ENCODE data around the gene TFAP2E. TPM values are rescaled to one million over a fixed set of nuclear protein-coding genes. Genes with fewer than 3 reads are reported as not detected.

TFAP2E gene
- total RNA-seq, 1 donor from 2014 or later = 0.41 TPM

GRCh38 chr1:35530168-35530567 lies 42.9 kb upstream of the TFAP2E start:
- TF ChIP-seq EZH2 (IDR thresholded peaks at IDR 0.05; ENCODE audit: insufficient read depth, low read length) (no peak), CTCF (IDR thresholded peaks at IDR 0.05; ENCODE audit: insufficient read depth, low read depth, low read length) (no peak)
- Mint-ChIP-seq H3K4me3 (ENCODE audit: unreplicated experiment) (no peak overlapping the region), H3K9me3 (ENCODE audit: unreplicated experiment) (peaks cover 33% of the 10 kb centered on the region), H3K27me3 (ENCODE audit: low read depth, unreplicated experiment) (no peaks in the 10 kb centered on the region), H3K36me3 (ENCODE audit: low read depth, unreplicated experiment) (peaks cover 37% of the 10 kb centered on the region), H3K4me1 (ENCODE audit: low read depth, unreplicated experiment) (peaks cover under 1% of the 10 kb centered on the region), H3K27ac (ENCODE audit: unreplicated experiment) (no peak overlapping the region)
- H3K4me3 ChIP-seq (ENCODE audit: insufficient read depth, low read depth, low read length) = no peak overlapping the region
- H2AFZ ChIP-seq (ENCODE audit: low read depth, low read length) = no peak overlapping the region
- DNase-seq (ENCODE audit: low read depth) = no peak
- H3K27me3 ChIP-seq (ENCODE audit: insufficient read depth, low read length) = no peaks in the 10 kb centered on the region
- H3K79me2 ChIP-seq (ENCODE audit: insufficient read depth, low read length) = peaks cover 9% of the 10 kb centered on the region
- H3K9ac ChIP-seq (ENCODE audit: low read length) = no peak overlapping the region
- peaks cover 3% of the 10 kb centered on the region for H3K36me3 ChIP-seq (ENCODE audit: insufficient read depth, low read length)
- H4K20me1 ChIP-seq (ENCODE audit: insufficient read depth, low read length) = peaks cover 13% of the 10 kb centered on the region
- H3K4me2 ChIP-seq (ENCODE audit: low read length) = no peak overlapping the region
- H3K27ac ChIP-seq (ENCODE audit: low read depth, low read length) = no peak overlapping the region
- no peak for FAIRE-seq
- H3K9me3 ChIP-seq (ENCODE audit: insufficient read depth, low read depth, low read length) = no peaks in the 10 kb centered on the region
- no peaks in the 10 kb centered on the region for H3K4me1 ChIP-seq (ENCODE audit: insufficient read depth, low read length)

- H3K36me3 Mint-ChIP-seq (ENCODE audit: low read depth, unreplicated experiment) = peaks cover 34% of the 10 kb centered on the region
- Histone ChIP-seq H3K9me3 (ENCODE audit: insufficient read depth, low read depth, low read length) (no peaks in the 10 kb centered on the region), H4K20me1 (ENCODE audit: insufficient read depth, low read length) (peaks cover 16% of the 10 kb centered on the region), H3K79me2 (ENCODE audit: insufficient read depth, low read length) (peaks cover 13% of the 10 kb centered on the region), H3K27me3 (ENCODE audit: insufficient read depth, low read length) (no peaks in the 10 kb centered on the region), H2AFZ (ENCODE audit: low read depth, low read length) (no peak overlapping the region), H3K27ac (ENCODE audit: low read depth, low read length) (no peak overlapping the region), H3K9ac (ENCODE audit: low read length) (no peak overlapping the region), H3K4me3 (ENCODE audit: insufficient read depth, low read depth, low read length) (no peak overlapping the region), H3K4me2 (ENCODE audit: low read length) (no peak overlapping the region), H3K36me3 (ENCODE audit: insufficient read depth, low read length) (peaks cover 3% of the 10 kb centered on the region), H3K4me1 (ENCODE audit: insufficient read depth, low read length) (no peaks in the 10 kb centered on the region)
- H3K4me3 Mint-ChIP-seq (ENCODE audit: unreplicated experiment) = no peak overlapping the region
- no peaks in the 10 kb centered on the region for H3K27me3 Mint-ChIP-seq (ENCODE audit: low read depth, unreplicated experiment)
- TF ChIP-seq EZH2 (IDR thresholded peaks at IDR 0.05; ENCODE audit: insufficient read depth, low read length) (no peak), CTCF (IDR thresholded peaks at IDR 0.05; ENCODE audit: insufficient read depth, low read depth, low read length) (no peak)
- no peak for DNase-seq (ENCODE audit: low read depth)
- no peak for FAIRE-seq
- peaks cover 28% of the 10 kb centered on the region for H3K9me3 Mint-ChIP-seq (ENCODE audit: unreplicated experiment)
- no peak overlapping the region for H3K27ac Mint-ChIP-seq (ENCODE audit: unreplicated experiment)
- peaks cover 3% of the 10 kb centered on the region for H3K4me1 Mint-ChIP-seq (ENCODE audit: low read depth, unreplicated experiment)
Measured at GRCh38 chr1:35530946-35531345, 42.2 kb upstream of the TFAP2E start.

GRCh38 chr1:35531368-35531767 lies 41.7 kb upstream of the TFAP2E start:
- Histone ChIP-seq H3K4me3 (ENCODE audit: insufficient read depth, low read depth, low read length) (no peak overlapping the region), H4K20me1 (ENCODE audit: insufficient read depth, low read length) (peaks cover 20% of the 10 kb centered on the region), H3K27me3 (ENCODE audit: insufficient read depth, low read length) (no peaks in the 10 kb centered on the region), H2AFZ (ENCODE audit: low read depth, low read length) (no peak overlapping the region), H3K9ac (ENCODE audit: low read length) (no peak overlapping the region), H3K9me3 (ENCODE audit: insufficient read depth, low read depth, low read length) (no peaks in the 10 kb centered on the region), H3K4me2 (ENCODE audit: low read length) (no peak overlapping the region), H3K4me1 (ENCODE audit: insufficient read depth, low read length) (no peaks in the 10 kb centered on the region), H3K36me3 (ENCODE audit: insufficient read depth, low read length) (peaks cover 3% of the 10 kb centered on the region), H3K27ac (ENCODE audit: low read depth, low read length) (no peak overlapping the region), H3K79me2 (ENCODE audit: insufficient read depth, low read length) (peaks cover 17% of the 10 kb centered on the region)
- peaks cover 5% of the 10 kb centered on the region for H3K4me1 Mint-ChIP-seq (ENCODE audit: low read depth, unreplicated experiment)
- H3K27ac Mint-ChIP-seq (ENCODE audit: unreplicated experiment) = no peak overlapping the region
- no peak for TF ChIP-seq EZH2 (IDR thresholded peaks at IDR 0.05; ENCODE audit: insufficient read depth, low read length)
- no peak for TF ChIP-seq CTCF (IDR thresholded peaks at IDR 0.05; ENCODE audit: insufficient read depth, low read depth, low read length)
- DNase-seq (ENCODE audit: low read depth) (no peak), FAIRE-seq (no peak)
- H3K27me3 Mint-ChIP-seq (ENCODE audit: low read depth, unreplicated experiment) = no peaks in the 10 kb centered on the region
- peaks cover 28% of the 10 kb centered on the region for H3K9me3 Mint-ChIP-seq (ENCODE audit: unreplicated experiment)
- H3K36me3 Mint-ChIP-seq (ENCODE audit: low read depth, unreplicated experiment) = peaks cover 34% of the 10 kb centered on the region
- no peak overlapping the region for H3K4me3 Mint-ChIP-seq (ENCODE audit: unreplicated experiment)
